K562 (cell line): ENCODE measurements around the gene R3HDM2. TPM values are rescaled to one million over a fixed set of nuclear protein-coding genes. Genes with fewer than 3 reads are reported as not detected.

Source experiments
- ARHGAP35 ChIP-seq: fragments of 450-650 bp; IDR thresholded peaks from 2 replicates; pipeline ENCODE4 v1.6.1; 2018; ENCODE audit not compliant: partially characterized antibody
- COPS2 ChIP-seq: fragments of 450-650 bp; conservative IDR thresholded peaks from 2 replicates; pipeline ENCODE4 v1.6.1; 2016; ENCODE audit warnings: mild to moderate bottlenecking, moderate library complexity
- ESRRB ChIP-seq: fragments of 250-450 bp; sonication (Bioruptor Pico); IDR thresholded peaks from 2 replicates; pipeline ENCODE4 v1.5.0; 2020; ENCODE audit warnings: mild to moderate bottlenecking, moderate library complexity, borderline replicate concordance
- EZH2 ChIP-seq: IDR thresholded peaks from 2 replicates; pipeline ENCODE4 v1.6.1; 2012; ENCODE audit warnings: low read depth, mild to moderate bottlenecking, inconsistent platforms, low read length, borderline replicate concordance
- FOXK1 ChIP-seq: sonication (generic); formaldehyde crosslinking; IDR thresholded peaks from 2 replicates; pipeline ENCODE4 v1.8.0; 2022; ENCODE audit warnings: missing genetic modification reagents, mild to moderate bottlenecking, borderline replicate concordance
- HES1 ChIP-seq: fragments of 450-650 bp; IDR thresholded peaks from 2 replicates; pipeline ENCODE4 v1.6.1; 2016; ENCODE audit warnings: low read depth, mild to moderate bottlenecking, moderate library complexity
- HNRNPLL ChIP-seq: fragments of 200-400 bp; formaldehyde crosslinking; IDR thresholded peaks from 2 replicates; pipeline ENCODE4 v1.6.1; 2017; ENCODE audit warnings: low read length, low read depth, mild to moderate bottlenecking; ENCODE audit not compliant: poor library complexity, severe bottlenecking
- KDM2B ChIP-seq: fragments of 250-450 bp; sonication (Bioruptor Pico); IDR thresholded peaks from 2 replicates; pipeline ENCODE4 v1.8.0; 2021; ENCODE audit warnings: mild to moderate bottlenecking, moderate library complexity
- MAFF ChIP-seq: IDR thresholded peaks from 2 replicates; pipeline ENCODE4 v1.6.1; 2012; ENCODE audit warnings: low read length, improper control_type of control experiment
- MTA2 ChIP-seq: fragments of 450-650 bp; IDR thresholded peaks from 2 replicates; pipeline ENCODE4 v1.6.1; 2016; ENCODE audit warnings: low read depth
- POLR2B ChIP-seq: fragments of 450-650 bp; IDR thresholded peaks from 2 replicates; pipeline ENCODE4 v1.6.1; 2018; ENCODE audit warnings: low read depth; ENCODE audit not compliant: partially characterized antibody
- SMC3 ChIP-seq: conservative IDR thresholded peaks from 2 replicates; pipeline ENCODE4 v1.6.1; 2011; ENCODE audit warnings: low read depth, low read length, improper control_type of control experiment; ENCODE audit not compliant: insufficient read depth
- SNRNP70 ChIP-seq: fragments of 200-400 bp; formaldehyde crosslinking; optimal IDR thresholded peaks from 2 replicates; pipeline ENCODE3; 2017; ENCODE audit warnings: low read depth, low read length
- TCF7 ChIP-seq: sonication (generic); IDR thresholded peaks from 2 replicates; pipeline ENCODE4 v1.6.1; 2016; ENCODE audit warnings: antibody characterized with exemption, borderline replicate concordance
- TCFL5 ChIP-seq: fragments of 250-450 bp; sonication (Bioruptor Pico); conservative IDR thresholded peaks from 2 replicates; pipeline ENCODE4 v1.6.1; 2021; ENCODE audit warnings: mild to moderate bottlenecking, moderate library complexity, matching md5 sums
- ZBTB1 ChIP-seq: sonication (generic); formaldehyde crosslinking; IDR thresholded peaks from 2 replicates; pipeline ENCODE4 v1.8.1; 2023; ENCODE audit warnings: missing genetic modification reagents, low read depth, mild to moderate bottlenecking, borderline replicate concordance
- ZBTB26 ChIP-seq: fragments of 450-650 bp; formaldehyde crosslinking; IDR thresholded peaks from 2 replicates; pipeline ENCODE4 v1.4.0; 2022; ENCODE audit warnings: missing genetic modification characterization
- ZNF12 ChIP-seq: sonication (generic); formaldehyde crosslinking; IDR thresholded peaks from 2 replicates; pipeline ENCODE4 v1.4.0; 2020; ENCODE audit warnings: mild to moderate bottlenecking, missing genetic modification reagents
- ZNF133 ChIP-seq: fragments of 250-450 bp; sonication (Bioruptor Pico); IDR thresholded peaks from 2 replicates; pipeline ENCODE4 v1.4.0; 2020; ENCODE audit warnings: mild to moderate bottlenecking
- ZNF146 ChIP-seq: IDR thresholded peaks from one replicate; pipeline ENCODE4 v1.6.1; 2018; ENCODE audit warnings: missing compliant biosample characterization; ENCODE audit not compliant: unreplicated experiment
- ZNF217 ChIP-seq: sonication (generic); formaldehyde crosslinking; IDR thresholded peaks from 2 replicates; pipeline ENCODE4 v1.8.0; 2022; ENCODE audit warnings: mild to moderate bottlenecking, missing genetic modification reagents
- ZNF354B ChIP-seq: fragments of 250-450 bp; sonication (Bioruptor Pico); IDR thresholded peaks from 2 replicates; pipeline ENCODE4 v1.4.0; 2020
- ZNF561 ChIP-seq: fragments of 450-650 bp; formaldehyde crosslinking; conservative IDR thresholded peaks from 2 replicates; pipeline ENCODE4 v1.4.0; 2020; ENCODE audit warnings: mild to moderate bottlenecking, moderate library complexity
- polyA plus RNA-seq, 8 experiments: library from polyadenylated mRNA; depleted of rRNA in 4 of 8; stranded (reverse) in 5 of 8; unstranded in 3 of 8; fragments of >200 nt; fragmentation: Nextera tagmentation in 2 of 8; fragmentation: Illumina TruSeq in 1 of 8; extraction: Ambion mirVana in 2 of 8; extraction: Trizol in 1 of 8; gene quantifications; 2 replicates each; pipeline versions ENCODE4 v1.2.1 to v1.2.3, GENCODE V29; 2011 to 2014; ENCODE audit warnings: inconsistent platforms in 1 of 8, missing spikeins in 1 of 8
- total RNA-seq, 7 experiments: library from RNA; depleted of rRNA in 6 of 7; stranded (reverse); fragments of >200 nt in 6 of 7; fragmentation: Illumina TruSeq in 2 of 7; extraction: Trizol in 2 of 7; gene quantifications; 2 replicates each; pipeline versions ENCODE4 v1.2.1 to v1.2.3, GENCODE V29; 2011 to 2021; ENCODE audit warnings: low replicate concordance in 1 of 7
- TF ChIP-seq, protein P1 (sequence below): IDR thresholded peaks from 2 replicates; pipeline ENCODE4 v1.6.1; 2014; ENCODE audit warnings: antibody characterized with exemption
- TF ChIP-seq, protein P2 (sequence below): fragments of 450-650 bp; formaldehyde crosslinking; conservative IDR thresholded peaks from 2 replicates; pipeline ENCODE4 v1.4.0; 2022; ENCODE audit warnings: mild to moderate bottlenecking, missing genetic modification characterization
- TF ChIP-seq, protein P3 (sequence below): fragments of 450-650 bp; IDR thresholded peaks from 2 replicates; pipeline ENCODE4 v1.6.1; 2016

The R3HDM2 gene
- total and polyA plus RNA-seq, 9 of the 15 experiments (the other 6 are each of a cell fraction or from before 2014, with no cell fraction given), result 3.3 to 18.8 (median 9.0) TPM

DNA sequence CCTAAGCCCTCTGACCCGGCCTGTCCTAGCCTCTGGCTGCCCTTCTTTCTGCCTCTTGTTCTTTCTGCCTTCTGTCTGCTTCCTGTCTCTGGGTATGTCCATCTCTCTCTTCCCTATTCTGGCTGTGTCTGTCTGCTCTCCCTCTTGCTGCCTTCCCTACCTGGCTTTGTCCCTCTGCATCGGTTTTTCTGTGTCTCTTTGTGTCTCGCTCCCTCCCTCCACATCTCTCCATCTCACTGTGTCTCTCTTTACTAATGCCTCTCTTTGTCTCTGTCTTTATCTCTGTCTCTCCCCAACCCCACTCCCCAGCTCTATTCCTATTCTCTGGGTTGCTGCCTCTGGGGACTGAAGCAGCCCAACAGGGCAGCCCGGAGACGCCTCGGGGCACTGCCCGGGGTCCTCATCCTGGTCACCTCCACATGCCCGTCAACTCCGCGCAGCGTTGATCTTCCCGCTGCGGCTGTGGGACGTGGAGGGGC lies 191.2 kb downstream of the R3HDM2 start (continued):
- TF ChIP-seq MTA2 (no peak), MAFF (no peak), COPS2 (no peak), ARHGAP35 (peak; percentile 53), ZBTB26 (no peak), SMC3 (no peak), KDM2B (CRISPR knock-in tag) (no peak), ESRRB (CRISPR knock-in tag) (no peak), HES1 (no peak), HNRNPLL (no peak), ZNF12 (CRISPR knock-in tag) (0 out of 2 replicates have a peak, but pooled peaks have one; percentile 21), TCF7 (no peak), EZH2 (no peak), POLR2B (no peak), FOXK1 (CRISPR knock-in tag) (peak; percentile 49; the same call in 1 of the 2 replicates), ZNF561 (CRISPR knock-in tag) (no peak), ZNF354B (CRISPR knock-in tag) (no peak), ZNF133 (CRISPR knock-in tag) (no peak), ZNF146 (CRISPR knock-in tag) (no peak), TCFL5 (CRISPR knock-in tag) (no peak), SNRNP70 (no peak), ZBTB1 (no peak; the same call in 1 of the 2 replicates), ZNF217 (CRISPR knock-in tag) (no peak)
- TF ChIP-seq, protein P1, sequence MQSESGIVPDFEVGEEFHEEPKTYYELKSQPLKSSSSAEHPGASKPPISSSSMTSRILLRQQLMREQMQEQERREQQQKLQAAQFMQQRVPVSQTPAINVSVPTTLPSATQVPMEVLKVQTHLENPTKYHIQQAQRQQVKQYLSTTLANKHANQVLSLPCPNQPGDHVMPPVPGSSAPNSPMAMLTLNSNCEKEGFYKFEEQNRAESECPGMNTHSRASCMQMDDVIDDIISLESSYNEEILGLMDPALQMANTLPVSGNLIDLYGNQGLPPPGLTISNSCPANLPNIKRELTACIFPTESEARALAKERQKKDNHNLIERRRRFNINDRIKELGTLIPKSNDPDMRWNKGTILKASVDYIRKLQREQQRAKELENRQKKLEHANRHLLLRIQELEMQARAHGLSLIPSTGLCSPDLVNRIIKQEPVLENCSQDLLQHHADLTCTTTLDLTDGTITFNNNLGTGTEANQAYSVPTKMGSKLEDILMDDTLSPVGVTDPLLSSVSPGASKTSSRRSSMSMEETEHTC, result no peak
- TF ChIP-seq, protein P2, sequence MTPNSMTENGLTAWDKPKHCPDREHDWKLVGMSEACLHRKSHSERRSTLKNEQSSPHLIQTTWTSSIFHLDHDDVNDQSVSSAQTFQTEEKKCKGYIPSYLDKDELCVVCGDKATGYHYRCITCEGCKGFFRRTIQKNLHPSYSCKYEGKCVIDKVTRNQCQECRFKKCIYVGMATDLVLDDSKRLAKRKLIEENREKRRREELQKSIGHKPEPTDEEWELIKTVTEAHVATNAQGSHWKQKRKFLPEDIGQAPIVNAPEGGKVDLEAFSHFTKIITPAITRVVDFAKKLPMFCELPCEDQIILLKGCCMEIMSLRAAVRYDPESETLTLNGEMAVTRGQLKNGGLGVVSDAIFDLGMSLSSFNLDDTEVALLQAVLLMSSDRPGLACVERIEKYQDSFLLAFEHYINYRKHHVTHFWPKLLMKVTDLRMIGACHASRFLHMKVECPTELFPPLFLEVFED (CRISPR knock-in tag), result peak; percentile 81
- TF ChIP-seq, protein P3, sequence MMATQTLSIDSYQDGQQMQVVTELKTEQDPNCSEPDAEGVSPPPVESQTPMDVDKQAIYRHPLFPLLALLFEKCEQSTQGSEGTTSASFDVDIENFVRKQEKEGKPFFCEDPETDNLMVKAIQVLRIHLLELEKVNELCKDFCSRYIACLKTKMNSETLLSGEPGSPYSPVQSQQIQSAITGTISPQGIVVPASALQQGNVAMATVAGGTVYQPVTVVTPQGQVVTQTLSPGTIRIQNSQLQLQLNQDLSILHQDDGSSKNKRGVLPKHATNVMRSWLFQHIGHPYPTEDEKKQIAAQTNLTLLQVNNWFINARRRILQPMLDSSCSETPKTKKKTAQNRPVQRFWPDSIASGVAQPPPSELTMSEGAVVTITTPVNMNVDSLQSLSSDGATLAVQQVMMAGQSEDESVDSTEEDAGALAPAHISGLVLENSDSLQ, result no peak
